Panc1 (cell line): ENCODE measurements around the gene VSIG8.

Source experiments
- CTCF ChIP-seq: fragments of 450-650 bp; IDR thresholded peaks from 2 replicates; pipeline ENCODE4 v1.5.1; 2017; ENCODE audit warnings: mild to moderate bottlenecking
- POLR2AphosphoS5 ChIP-seq: IDR thresholded peaks from 2 replicates; pipeline ENCODE4 v1.6.1; 2012; ENCODE audit warnings: mild to moderate bottlenecking, low read depth, low read length, moderate library complexity
- REST ChIP-seq, 2 experiments: IDR thresholded peaks; 2 replicates each; pipeline ENCODE4 v1.6.1; 2011 to 2012; ENCODE audit warnings: low read depth in 2 of 2, control low read depth in 1 of 2, low read length in 1 of 2, mild to moderate bottlenecking in 1 of 2, moderate library complexity in 1 of 2; ENCODE audit not compliant: insufficient read depth in 1 of 2
- SIN3A ChIP-seq: IDR thresholded peaks from 2 replicates; pipeline ENCODE4 v1.6.1; 2012; ENCODE audit warnings: low read depth, mild to moderate bottlenecking, low read length, moderate library complexity, borderline replicate concordance; ENCODE audit not compliant: insufficient read depth
- TCF7L2 ChIP-seq: IDR thresholded peaks from 2 replicates; pipeline ENCODE4 v1.6.1; 2011; ENCODE audit warnings: mild to moderate bottlenecking, low read depth, low read length, inconsistent platforms

GRCh38 chr1:159839116-159839849, 23.2 kb downstream of the VSIG8 start:
- TF ChIP-seq POLR2AphosphoS5 (no peak), CTCF (no peak), REST (IDR thresholded peaks at IDR 0.05; ENCODE audit: insufficient read depth in 1 of 2, low read depth in 2 of 2, low read length in 1 of 2) (no peak), SIN3A (no peak), TCF7L2 (no peak)
